Medulla oblongata (tissue), 1 donor: Measurements from ENCODE around the gene CASP9.
"Not testable (repeated sequence)": the region's sequence is repeated elsewhere in the genome, so short reads cannot be mapped to it uniquely, and the experiment has no call there.

Experiments used
- DNase-seq: peaks from one replicate; pipeline ENCODE4 v3.0.0-alpha.2; 2015; ENCODE audit errors: extremely low spot score

CASP9 gene

GRCh38 chr1:15526021-15526489, 2.0 kb upstream of the CASP9 start:
- DNase-seq = no peak

GRCh38 chr1:15525050-15526020, 1.3 kb upstream of the CASP9 start:
- DNase-seq = peak; percentile 49

- DNase-seq = peak; percentile 99
Measured at GRCh38 chr1:15524283-15525049, 451 bp upstream of the CASP9 start.

GRCh38 chr1:15523104-15524020, 653 bp downstream of the CASP9 start:
- peak; percentile 69 for DNase-seq

GRCh38 chr1:15522551-15522950, 1.5 kb downstream of the CASP9 start:
- DNase-seq = no peak

GRCh38 chr1:15521206-15521906, 2.7 kb downstream of the CASP9 start:
- DNase-seq = not testable (repeated sequence)

- DNase-seq = no peak
Measured at GRCh38 chr1:15519625-15520024, 4.4 kb downstream of the CASP9 start.

GRCh38 chr1:15515022-15515663, 8.9 kb downstream of the CASP9 start:
- DNase-seq = no peak

GRCh38 chr1:15514557-15514956, 9.5 kb downstream of the CASP9 start:
- not testable (repeated sequence) for DNase-seq

GRCh38 chr1:15513919-15514318, 10.1 kb downstream of the CASP9 start:
- DNase-seq = no peak

- DNase-seq = peak; percentile 54
Measured at GRCh38 chr1:15513192-15513591, 10.8 kb downstream of the CASP9 start.

GRCh38 chr1:15510611-15511405, 13.2 kb downstream of the CASP9 start:
- DNase-seq = no peak

- no peak for DNase-seq
Measured at GRCh38 chr1:15509586-15509985, 14.4 kb downstream of the CASP9 start.

GRCh38 chr1:15508700-15509487, 15.1 kb downstream of the CASP9 start:
- no peak for DNase-seq

- no peak for DNase-seq
Measured at GRCh38 chr1:15507278-15507677, 16.7 kb downstream of the CASP9 start.

GRCh38 chr1:15506831-15507230, 17.2 kb downstream of the CASP9 start:
- DNase-seq = no peak

- peak; percentile 28 for DNase-seq
Measured at GRCh38 chr1:15504436-15504835, 19.6 kb downstream of the CASP9 start.

GRCh38 chr1:15501208-15502032, 22.6 kb downstream of the CASP9 start:
- peak; percentile 37 for DNase-seq
